NCI-H2196 treated with DMSO at 0.1 percent for 48 hours (cell line): Measurements from ENCODE around the gene LIFR.

Experiments
- DNase-seq: peaks from one replicate; lab custom pipeline; 2025; ENCODE audit not compliant: unreplicated experiment; lab: John Stamatoyannopoulos, UW

The LIFR gene

GRCh38 chr5:38445374-38446028 lies 110.9 kb downstream of the LIFR start:
- no peak for DNase-seq

GRCh38 chr5:38443390-38443789 lies 113.1 kb downstream of the LIFR start:
- no peak for DNase-seq

- no peak for DNase-seq
Observed at GRCh38 chr5:38442247-38442573, 114.2 kb downstream of the LIFR start.

- DNase-seq, result peak; percentile 94
Observed at GRCh38 chr5:38441453-38442246, 114.8 kb downstream of the LIFR start.

GRCh38 chr5:38438757-38439156 lies 117.7 kb downstream of the LIFR start:
- DNase-seq, result no peak

GRCh38 chr5:38434966-38435705 lies 121.3 kb downstream of the LIFR start:
- no peak for DNase-seq

GRCh38 chr5:38433160-38433861 lies 123.1 kb downstream of the LIFR start:
- no peak for DNase-seq

- no peak for DNase-seq
Observed at GRCh38 chr5:38431242-38431853, 125.1 kb downstream of the LIFR start.

- DNase-seq, result no peak
Observed at GRCh38 chr5:38426986-38427950, 129.2 kb downstream of the LIFR start.

- DNase-seq, result no peak
Observed at GRCh38 chr5:38426490-38426889, 130.0 kb downstream of the LIFR start.
